HG02588 (cell line): ENCODE results near the gene GET4.
"Not testable (repeated sequence)": the region's sequence is repeated elsewhere in the genome, so short reads cannot be mapped to it uniquely, and the experiment has no call there.

Experiments used
- ATAC-seq: cut with Tn5 transposase; IDR thresholded peaks from one replicate; pipeline ENCODE4 v1.9.1; 2021; ENCODE audit warnings: mild to moderate bottlenecking, moderate library complexity; ENCODE audit not compliant: unreplicated experiment

The GET4 gene

GRCh38 chr7:868189-868486, 8.2 kb upstream of the GET4 start:
- no peak for ATAC-seq

GRCh38 chr7:869348-869747, 7.0 kb upstream of the GET4 start:
- ATAC-seq = no peak

GRCh38 chr7:871900-872537, 4.3 kb upstream of the GET4 start:
- no peak for ATAC-seq

GRCh38 chr7:872685-873084, 3.7 kb upstream of the GET4 start:
- ATAC-seq = not testable (repeated sequence)

GRCh38 chr7:873367-874002, 2.9 kb upstream of the GET4 start:
- ATAC-seq = no peak

GRCh38 chr7:874031-874749, 2.2 kb upstream of the GET4 start:
- no peak for ATAC-seq

- no peak for ATAC-seq
These were observed 1.3 kb upstream of the GET4 start for GRCh38 chr7:875051-875450.

- no peak for ATAC-seq
These were observed 778 bp upstream of the GET4 start for GRCh38 chr7:875476-876076.

GRCh38 chr7:876972-877311, 588 bp downstream of the GET4 start:
- peak; percentile 18 for ATAC-seq

GRCh38 chr7:877312-878232, 1.2 kb downstream of the GET4 start:
- no peak for ATAC-seq

GRCh38 chr7:879093-879492, 2.7 kb downstream of the GET4 start:
- no peak for ATAC-seq

- no peak for ATAC-seq
These were observed 3.4 kb downstream of the GET4 start for GRCh38 chr7:879706-880105.

- no peak for ATAC-seq
These were observed 4.1 kb downstream of the GET4 start for GRCh38 chr7:880450-880849.

- no peak for ATAC-seq
These were observed 5.3 kb downstream of the GET4 start for GRCh38 chr7:881441-882234.

GRCh38 chr7:882336-883035, 6.1 kb downstream of the GET4 start:
- ATAC-seq = no peak

- ATAC-seq = no peak
These were observed 7.0 kb downstream of the GET4 start for GRCh38 chr7:883055-884021.

- ATAC-seq = no peak
These were observed 8.0 kb downstream of the GET4 start for GRCh38 chr7:884191-885003.
